ENCODE data around the gene SPHK1. TPM values are rescaled to one million over a fixed set of nuclear protein-coding genes. Genes with fewer than 3 reads are reported as not detected.
A peak's percentile ranks its signal among the peaks of the same experiment; 100 is the strongest.
"Not testable (repeated sequence)": the region's sequence is repeated elsewhere in the genome, so short reads cannot be mapped to it uniquely, and the experiment has no call there.

The SPHK1 gene
- total RNA-seq: 10 to 100 TPM; 10.9 to 12.0 TPM

DNA sequence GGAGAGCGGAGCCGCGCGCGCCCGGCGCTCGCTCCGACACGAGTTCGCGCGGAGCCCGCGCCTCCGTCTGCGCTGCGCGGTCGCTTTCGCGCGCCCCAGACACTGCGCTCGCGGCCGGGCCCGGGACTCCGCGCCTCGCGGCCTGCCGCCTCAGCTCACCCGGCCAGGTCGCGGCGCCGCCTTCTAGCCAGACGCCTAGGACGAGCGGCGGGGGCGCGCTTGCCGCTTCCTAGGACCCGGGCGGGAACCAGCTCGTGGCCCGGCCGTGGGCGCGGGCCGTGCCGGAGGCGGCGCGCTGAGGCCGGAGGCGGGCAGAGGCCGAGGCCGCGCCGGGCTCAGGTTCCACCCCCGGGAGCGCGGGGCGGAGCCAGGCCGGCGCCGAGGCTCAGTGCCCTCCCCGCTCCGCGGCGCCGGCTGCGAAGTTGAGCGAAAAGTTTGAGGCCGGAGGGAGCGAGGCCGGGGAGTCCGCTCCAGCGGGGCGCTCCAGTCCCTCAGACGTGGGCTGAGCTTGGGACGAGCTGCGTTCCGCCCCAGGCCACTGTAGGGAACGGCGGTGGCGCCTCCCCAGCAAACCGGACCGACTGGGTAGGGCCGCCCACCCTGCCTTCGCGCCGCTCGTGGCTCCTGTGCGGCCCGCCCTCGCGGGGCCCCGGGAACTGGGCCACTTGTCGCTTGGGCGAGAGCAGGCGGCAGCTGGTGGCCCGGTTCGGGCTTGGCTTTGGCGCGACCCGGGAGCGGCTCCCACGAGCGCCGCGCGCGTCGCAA, at the start of gene SPHK1:
Gene SPHK1, plus strand, starts transcription at position 388 of the 765 bp plus-strand sequence. CDS start 1,036 bp downstream, outside the sequence.
- peak; percentile 86 for DNase-seq
- Mint-ChIP-seq H3K9me3 (no peaks in the 10 kb centered on the region), H3K36me3 (peaks cover 2% of the 10 kb centered on the region), H3K4me3 (peak within 1 kb of the TSS; percentile 82), H3K4me1 (peaks cover 4% of the 10 kb centered on the region), H3K27ac (peak within 1 kb of the TSS; percentile 87), H3K27me3 (no peaks in the 10 kb centered on the region)

- Mint-ChIP-seq H3K36me3 (no peaks in the 10 kb centered on the region), H3K27me3 (no peaks in the 10 kb centered on the region), H3K4me1 (peaks cover 2% of the 10 kb centered on the region), H3K27ac (no peak overlapping the region), H3K9me3 (no peaks in the 10 kb centered on the region), H3K4me3 (no peak overlapping the region)
- DNase-seq: no peak
These were observed 48.6 kb upstream of the SPHK1 start for GRCh38 chr17:76335716-76336381.

DNA sequence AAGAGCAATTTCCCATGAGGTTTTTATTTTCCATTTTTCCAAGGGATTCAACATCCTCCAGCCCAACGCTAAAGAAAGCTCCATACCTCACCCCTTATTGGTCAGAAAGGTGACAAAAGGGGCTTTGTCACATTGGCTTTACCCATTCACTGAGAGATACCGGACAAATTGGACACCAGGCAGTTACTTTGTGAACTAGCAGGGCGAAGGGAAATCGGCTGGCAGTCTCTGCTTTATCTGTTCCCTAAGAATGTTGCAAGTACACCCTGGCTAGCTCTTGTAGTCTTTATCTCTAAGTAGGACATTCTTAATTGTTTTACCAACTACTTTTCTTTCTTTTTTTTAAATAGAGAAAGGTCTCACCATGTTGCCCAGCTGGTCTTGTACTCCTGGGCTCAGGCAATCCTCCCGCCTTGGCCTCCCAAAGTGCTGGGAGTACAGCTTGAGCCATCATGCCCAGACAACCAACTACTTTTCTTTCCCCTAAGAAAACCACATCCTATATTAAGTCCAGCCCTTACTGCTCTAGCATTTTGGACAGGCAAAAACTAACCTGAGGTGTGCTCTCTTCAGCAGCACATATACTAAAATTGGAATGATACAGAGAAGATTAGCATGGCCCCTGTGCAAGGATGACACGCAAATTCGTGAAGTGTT, 47.5 kb upstream of the SPHK1 start:
- Mint-ChIP-seq H3K36me3 (no peaks in the 10 kb centered on the region), H3K27ac (no peak overlapping the region), H3K9me3 (no peaks in the 10 kb centered on the region), H3K4me3 (no peak overlapping the region), H3K4me1 (peaks cover 2% of the 10 kb centered on the region), H3K27me3 (no peaks in the 10 kb centered on the region)
- no peak for DNase-seq

DNA sequence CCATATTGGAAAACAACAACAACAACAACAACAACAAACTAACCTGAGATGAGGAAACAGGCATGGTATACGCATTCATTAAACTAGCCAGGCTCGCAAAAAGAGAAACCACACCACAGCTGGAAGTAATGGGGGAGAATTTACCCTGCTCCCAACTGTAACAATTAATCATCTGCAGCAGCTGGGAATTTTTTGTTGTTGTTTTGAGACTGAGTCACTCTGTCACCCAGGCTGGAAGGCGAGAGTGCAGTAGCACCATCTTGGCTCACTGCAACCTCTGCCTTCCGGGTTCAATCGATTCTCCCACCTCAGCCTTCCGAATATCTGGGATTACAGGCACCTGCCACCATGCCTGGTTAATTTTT, 47.0 kb upstream of the SPHK1 start:
- no peak overlapping the region for H3K4me3 Mint-ChIP-seq
- H3K27me3 Mint-ChIP-seq: no peaks in the 10 kb centered on the region
- peaks cover 2% of the 10 kb centered on the region for H3K4me1 Mint-ChIP-seq
- no peak for DNase-seq
- no peaks in the 10 kb centered on the region for H3K9me3 Mint-ChIP-seq
- no peaks in the 10 kb centered on the region for H3K36me3 Mint-ChIP-seq
- no peak overlapping the region for H3K27ac Mint-ChIP-seq

GRCh38 chr17:76341301-76341700, 43.1 kb upstream of the SPHK1 start:
- Mint-ChIP-seq H3K4me1 (peaks cover 2% of the 10 kb centered on the region), H3K27ac (no peak overlapping the region), H3K4me3 (no peak overlapping the region), H3K9me3 (no peaks in the 10 kb centered on the region), H3K36me3 (no peaks in the 10 kb centered on the region), H3K27me3 (no peaks in the 10 kb centered on the region)
- DNase-seq: no peak

- no peaks in the 10 kb centered on the region for H3K27me3 Mint-ChIP-seq
- H3K9me3 Mint-ChIP-seq: no peaks in the 10 kb centered on the region
- H3K27ac Mint-ChIP-seq: no peak overlapping the region
- peaks cover 7% of the 10 kb centered on the region for H3K36me3 Mint-ChIP-seq
- H3K4me1 Mint-ChIP-seq: peaks cover 2% of the 10 kb centered on the region
- no peak overlapping the region for H3K4me3 Mint-ChIP-seq
- DNase-seq: no peak
These were observed 41.3 kb upstream of the SPHK1 start for GRCh38 chr17:76343106-76343505.

- Mint-ChIP-seq H3K27me3 (no peaks in the 10 kb centered on the region), H3K4me3 (no peak overlapping the region), H3K9me3 (no peaks in the 10 kb centered on the region), H3K36me3 (peaks cover 9% of the 10 kb centered on the region), H3K4me1 (no peaks in the 10 kb centered on the region), H3K27ac (no peak overlapping the region)
- DNase-seq: no peak
These were observed 38.9 kb upstream of the SPHK1 start for GRCh38 chr17:76345377-76345974.

DNA sequence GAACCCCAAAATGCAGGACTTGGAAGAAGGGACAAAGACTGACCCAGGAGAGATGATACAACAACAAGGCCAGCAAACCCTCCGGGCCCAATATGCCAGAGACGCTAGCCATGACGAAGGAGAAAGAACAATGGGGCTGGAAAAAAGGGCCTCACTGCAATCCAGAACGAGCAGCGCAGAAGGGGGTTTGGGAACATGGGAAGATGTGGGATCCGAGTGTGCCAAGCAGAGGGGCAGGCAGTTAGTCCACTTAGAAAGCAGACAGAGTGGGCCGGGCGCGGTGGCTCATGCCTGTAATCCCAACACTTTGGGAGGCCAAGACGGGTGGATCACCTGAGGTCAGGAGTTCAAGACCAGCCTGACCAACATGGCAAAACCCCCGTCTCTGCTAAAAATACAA, 37.5 kb upstream of the SPHK1 start:
- not testable (repeated sequence) for H3K27me3 Mint-ChIP-seq, H3K36me3 Mint-ChIP-seq, H3K9me3 Mint-ChIP-seq, H3K27ac Mint-ChIP-seq, H3K4me3 Mint-ChIP-seq, H3K4me1 Mint-ChIP-seq, DNase-seq

DNA sequence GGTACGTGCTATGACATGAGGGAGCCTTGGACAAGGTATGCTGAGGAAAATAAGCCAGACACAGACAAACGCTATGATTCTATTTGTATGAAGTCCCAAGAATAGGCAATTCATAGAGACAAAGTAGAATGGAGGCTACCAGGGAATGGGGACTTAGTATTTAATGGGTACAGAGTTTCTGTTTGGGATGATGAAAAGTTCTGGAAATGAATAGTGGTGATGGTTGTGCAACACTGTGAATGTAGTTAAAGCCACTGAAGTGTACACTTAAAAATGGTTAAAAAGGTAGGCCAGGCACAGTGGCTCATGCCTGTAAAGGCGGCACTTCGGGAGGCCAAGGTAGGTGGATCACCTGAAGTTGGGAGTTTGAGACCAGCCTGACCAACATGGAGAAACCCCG, 33.9 kb upstream of the SPHK1 start:
- H3K27ac Mint-ChIP-seq: no peak overlapping the region

GRCh38 chr17:76351526-76352071, 32.8 kb upstream of the SPHK1 start:
- H3K9me3 Mint-ChIP-seq: no peaks in the 10 kb centered on the region
- H3K36me3 Mint-ChIP-seq: peaks cover 10% of the 10 kb centered on the region
- H3K27me3 Mint-ChIP-seq: no peaks in the 10 kb centered on the region
- H3K4me3 Mint-ChIP-seq: peak overlapping the region; percentile 14
- peaks cover 20% of the 10 kb centered on the region for H3K4me1 Mint-ChIP-seq
- no peak overlapping the region for H3K27ac Mint-ChIP-seq
- no peak for DNase-seq

More for the DNA sequence above, 33.9 kb upstream of the SPHK1 start:
- no peaks in the 10 kb centered on the region for H3K27me3 Mint-ChIP-seq
- no peak overlapping the region for H3K4me3 Mint-ChIP-seq
- no peak for DNase-seq
- H3K9me3 Mint-ChIP-seq: no peaks in the 10 kb centered on the region
- H3K36me3 Mint-ChIP-seq: peaks cover 10% of the 10 kb centered on the region
- H3K4me1 Mint-ChIP-seq: peaks cover 20% of the 10 kb centered on the region

- no peaks in the 10 kb centered on the region for H3K9me3 Mint-ChIP-seq
- H3K4me1 Mint-ChIP-seq: peaks cover 21% of the 10 kb centered on the region
- H3K36me3 Mint-ChIP-seq: peaks cover 2% of the 10 kb centered on the region
- peak overlapping the region; percentile 98 for H3K27ac Mint-ChIP-seq
- H3K27me3 Mint-ChIP-seq: no peaks in the 10 kb centered on the region
- DNase-seq: peak; percentile 41
- H3K4me3 Mint-ChIP-seq: peak overlapping the region; percentile 87
These were observed 31.3 kb upstream of the SPHK1 start for GRCh38 chr17:76353004-76353598.

GRCh38 chr17:76353599-76354316, 30.7 kb upstream of the SPHK1 start, which contains the start of gene PRPSAP1:
Gene PRPSAP1, minus strand, starts transcription at chr17:76353916. Its CDS starts 213 bp downstream, at chr17:76353703.
- no peaks in the 10 kb centered on the region for H3K27me3 Mint-ChIP-seq
- peak within 1 kb of the TSS; percentile 87 for H3K4me3 Mint-ChIP-seq
- no peaks in the 10 kb centered on the region for H3K9me3 Mint-ChIP-seq
- H3K27ac Mint-ChIP-seq: peak within 1 kb of the TSS; percentile 98
- peak; percentile 86 for DNase-seq
- H3K4me1 Mint-ChIP-seq: peaks cover 21% of the 10 kb centered on the region
- H3K36me3 Mint-ChIP-seq: peaks cover 2% of the 10 kb centered on the region

DNA sequence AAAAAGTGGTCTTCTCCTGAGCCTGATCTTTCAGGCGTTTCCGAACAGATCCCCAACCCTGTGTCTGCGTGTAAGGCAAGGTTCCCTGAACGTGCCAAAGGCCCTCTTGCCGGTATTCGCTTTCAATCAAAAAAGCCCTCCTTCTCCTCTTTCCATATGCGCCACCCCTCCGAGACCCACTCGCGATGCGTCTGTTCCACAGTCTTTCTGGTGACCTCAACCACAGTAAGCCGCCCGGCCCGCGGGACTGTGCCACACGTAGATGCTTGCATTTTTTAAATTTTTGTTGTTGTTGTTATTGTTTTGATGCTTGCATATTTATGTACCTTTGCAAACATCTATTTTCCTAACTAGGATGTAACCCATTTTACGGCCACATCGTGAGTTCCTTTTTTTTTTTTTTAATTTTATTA, 30.1 kb upstream of the SPHK1 start:
- Mint-ChIP-seq H3K4me1 (peaks cover 21% of the 10 kb centered on the region), H3K36me3 (peaks cover 2% of the 10 kb centered on the region), H3K27me3 (no peaks in the 10 kb centered on the region), H3K4me3 (peak overlapping the region; percentile 87), H3K27ac (peak overlapping the region; percentile 98), H3K9me3 (no peaks in the 10 kb centered on the region)
- DNase-seq: no peak

DNA sequence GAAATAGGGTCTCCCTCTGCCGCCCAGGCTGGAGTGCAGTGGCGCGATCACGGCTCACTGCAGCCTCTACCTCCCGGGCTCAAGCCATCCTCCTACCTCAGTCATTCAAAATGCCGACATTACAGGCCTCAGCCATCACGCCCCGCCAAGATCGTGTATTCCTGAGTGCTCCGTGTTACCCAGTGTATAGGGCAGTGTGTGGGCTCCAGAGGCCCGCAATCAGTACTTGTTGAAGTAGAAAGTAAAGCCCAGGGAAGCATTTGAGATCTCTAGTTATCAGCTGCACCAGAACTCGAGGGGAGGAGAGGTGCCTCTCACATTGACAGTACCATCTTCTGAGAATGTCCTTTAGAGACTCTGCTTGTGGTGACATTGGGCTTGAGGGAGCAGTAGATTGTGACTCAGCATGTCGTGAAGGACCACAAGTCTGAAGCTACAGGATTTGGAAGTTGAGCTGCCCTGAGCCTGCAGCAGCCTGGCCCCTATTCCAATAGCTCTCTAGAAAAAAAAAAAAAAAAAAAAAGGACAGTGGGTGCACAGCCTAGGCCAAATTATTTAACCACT, 29.6 kb upstream of the SPHK1 start:
- no peaks in the 10 kb centered on the region for H3K27me3 Mint-ChIP-seq
- H3K4me3 Mint-ChIP-seq: peak overlapping the region; percentile 52
- DNase-seq: no peak
- no peaks in the 10 kb centered on the region for H3K9me3 Mint-ChIP-seq
- peaks cover 2% of the 10 kb centered on the region for H3K36me3 Mint-ChIP-seq
- no peak overlapping the region for H3K27ac Mint-ChIP-seq
- peaks cover 21% of the 10 kb centered on the region for H3K4me1 Mint-ChIP-seq
